ENCODE measurements around the gene PLCB4. TPM values are rescaled to one million over a fixed set of nuclear protein-coding genes. Genes with fewer than 3 reads are reported as not detected.

Gene PLCB4
- polyA plus RNA-seq, 1 donor (not counting 4 experiments of a cell fraction or from before 2014, with no cell fraction given): 4.1 TPM

GRCh38 chr20:9424551-9424950 is 355.7 kb downstream of the PLCB4 start:
- Histone ChIP-seq H3K27ac (ENCODE audit: control insufficient read depth, insufficient read depth, low read length) (no peak overlapping the region), H3K9me3 (ENCODE audit: control insufficient read depth, low read depth, low read length) (no peaks in the 10 kb centered on the region), H4K20me1 (ENCODE audit: control insufficient read depth, extremely low read depth, insufficient read depth, low read length) (no peaks in the 10 kb centered on the region), H3K79me2 (ENCODE audit: control insufficient read depth, insufficient read depth, low read length) (no peaks in the 10 kb centered on the region), H3K36me3 (ENCODE audit: control insufficient read depth in 2 of 2, extremely low read depth in 1 of 2, insufficient read depth in 2 of 2, low read length in 2 of 2) (no peaks in the 10 kb centered on the region), H3K4me1 (ENCODE audit: control insufficient read depth, extremely low read depth, insufficient read depth, low read length) (no peaks in the 10 kb centered on the region), H3K4me3 (ENCODE audit: control insufficient read depth in 2 of 3, extremely low read depth in 1 of 3, insufficient read depth in 2 of 3, low read depth in 1 of 3, low read length in 3 of 3) (no peak overlapping the region), H3K4me2 (ENCODE audit: control insufficient read depth, extremely low read depth, insufficient read depth, low read depth, low read length) (no peak overlapping the region), H3K9ac (ENCODE audit: control insufficient read depth, extremely low read depth, insufficient read depth, low read length) (no peak overlapping the region), H3K9me1 (ENCODE audit: control insufficient read depth, extremely low read depth, insufficient read depth, low read length) (no peaks in the 10 kb centered on the region), H3K27me3 (ENCODE audit: control insufficient read depth, extremely low read depth, insufficient read depth, low read length) (no peaks in the 10 kb centered on the region), H2AFZ (ENCODE audit: control insufficient read depth, low read length) (no peak overlapping the region)
- TF ChIP-seq EZH2 (IDR thresholded peaks at IDR 0.05; ENCODE audit: low read length) (no peak), CTCF (optimal IDR thresholded peaks at IDR 0.05 in 1 of 3, IDR thresholded peaks at IDR 0.05 in 1 of 3, conservative IDR thresholded peaks at IDR 0.05 in 1 of 3; ENCODE audit: extremely low read depth in 1 of 3, insufficient read depth in 2 of 3, low read length in 3 of 3) (no peak)
- DNase-seq (ENCODE audit: low read depth, low spot score): no peak
- FAIRE-seq: no peak
- dilution Hi-C loops (cut with MboI; ENCODE audit: extremely low pct_ligation_motif_present, low sequenced_read_pairs): no loop called here

GRCh38 chr20:9427430-9428291 is 358.8 kb downstream of the PLCB4 start:
- Histone ChIP-seq H3K4me1 (ENCODE audit: control insufficient read depth, extremely low read depth, insufficient read depth, low read length) (no peaks in the 10 kb centered on the region), H2AFZ (ENCODE audit: control insufficient read depth, low read length) (no peak overlapping the region), H3K27me3 (ENCODE audit: control insufficient read depth, extremely low read depth, insufficient read depth, low read length) (no peaks in the 10 kb centered on the region), H3K27ac (ENCODE audit: control insufficient read depth, insufficient read depth, low read length) (no peak overlapping the region), H3K36me3 (ENCODE audit: control insufficient read depth in 2 of 2, extremely low read depth in 1 of 2, insufficient read depth in 2 of 2, low read length in 2 of 2) (no peaks in the 10 kb centered on the region), H3K79me2 (ENCODE audit: control insufficient read depth, insufficient read depth, low read length) (no peaks in the 10 kb centered on the region), H3K9ac (ENCODE audit: control insufficient read depth, extremely low read depth, insufficient read depth, low read length) (no peak overlapping the region), H4K20me1 (ENCODE audit: control insufficient read depth, extremely low read depth, insufficient read depth, low read length) (no peaks in the 10 kb centered on the region), H3K9me1 (ENCODE audit: control insufficient read depth, extremely low read depth, insufficient read depth, low read length) (no peaks in the 10 kb centered on the region), H3K4me2 (ENCODE audit: control insufficient read depth, extremely low read depth, insufficient read depth, low read depth, low read length) (no peak overlapping the region), H3K9me3 (ENCODE audit: control insufficient read depth, low read depth, low read length) (no peaks in the 10 kb centered on the region), H3K4me3 (ENCODE audit: control insufficient read depth in 2 of 3, extremely low read depth in 1 of 3, insufficient read depth in 2 of 3, low read depth in 1 of 3, low read length in 3 of 3) (no peak overlapping the region)
- dilution Hi-C loops (cut with MboI; ENCODE audit: extremely low pct_ligation_motif_present, low sequenced_read_pairs): no loop called here
- FAIRE-seq: no peak
- TF ChIP-seq CTCF (optimal IDR thresholded peaks at IDR 0.05 in 1 of 3, IDR thresholded peaks at IDR 0.05 in 1 of 3, conservative IDR thresholded peaks at IDR 0.05 in 1 of 3; ENCODE audit: extremely low read depth in 1 of 3, insufficient read depth in 2 of 3, low read length in 3 of 3) (no peak), EZH2 (IDR thresholded peaks at IDR 0.05; ENCODE audit: low read length) (no peak)
- no peak for DNase-seq (ENCODE audit: low read depth, low spot score)
